B cell (primary cell): ENCODE results near the gene EPS8L3. TPM values are rescaled to one million over a fixed set of nuclear protein-coding genes. Genes with fewer than 3 reads are reported as not detected.

Source experiments
- ATAC-seq: fragments of 200-7000 bp; cut with Tn5 transposase; one replicate; pipeline ENCODE4 v1.10.0; 2021; ENCODE audit warnings: low read depth, mild to moderate bottlenecking, moderate number of reproducible peaks, moderate library complexity
- CTCF ChIA-PET: fragments of 350-600 bp; sonication (Branson Sonifier 250); formaldehyde crosslinking; loops from one replicate; lab custom pipeline; 2021; ENCODE audit warnings: antibody characterized with exemption, inconsistent platforms; lab: Charles Lee
- POLR2A ChIA-PET: fragments of 350-600 bp; sonication (Branson Sonifier 250); formaldehyde crosslinking; loops from one replicate; lab custom pipeline; 2021; ENCODE audit warnings: antibody characterized with exemption; lab: Charles Lee
- DNase-seq: peaks from one replicate; pipeline ENCODE4 v3.0.0; 2013
- H2AFZ ChIP-seq: 2 replicates; pipeline ENCODE4 v1.6.1; 2012; ENCODE audit warnings: mild to moderate bottlenecking, low read depth, low read length; ENCODE audit not compliant: insufficient read depth, poor library complexity, severe bottlenecking
- H3K27ac ChIP-seq, 2 donors: 1 replicate in 1 of 2; 2 replicates in 1 of 2; pipeline ENCODE4 v1.5.1; 2012 to 2013; ENCODE audit warnings: low read length in 2 of 2, mild to moderate bottlenecking in 2 of 2, moderate library complexity in 1 of 2
- H3K27me3 ChIP-seq, 4 experiments: fragments of 200-600 bp in 1 of 4; sonication (generic) in 1 of 4; replicated peaks in 1 of 4; 1 replicate in 2 of 4; 2 replicates in 2 of 4; pipeline versions ENCODE4 v1.6.1 to v1.7.0; 2013 to 2016; ENCODE audit warnings: low read length in 3 of 4, mild to moderate bottlenecking in 2 of 4, mixed read lengths in 1 of 4, moderate library complexity in 1 of 4; ENCODE audit not compliant: insufficient read depth in 4 of 4, control insufficient read depth in 3 of 4; ENCODE audit errors: control extremely low read depth in 1 of 4
- H3K36me3 ChIP-seq, 2 experiments: replicated peaks in 1 of 2; 1 replicate in 1 of 2; 2 replicates in 1 of 2; pipeline versions ENCODE4 v1.6.1 to v1.7.1; 2013; ENCODE audit warnings: low read length in 1 of 2; ENCODE audit not compliant: insufficient read depth in 2 of 2, control insufficient read depth in 1 of 2; ENCODE audit errors: control extremely low read depth in 1 of 2, extremely low read depth in 1 of 2
- H3K4me1 ChIP-seq, 2 donors: fragments of 200-600 bp in 1 of 2; sonication (generic) in 1 of 2; 1 replicate in 1 of 2; 2 replicates in 1 of 2; pipeline versions ENCODE4 v1.5.1 to v1.6.1; 2013 to 2017; ENCODE audit warnings: low read length in 2 of 2; ENCODE audit not compliant: control insufficient read depth in 2 of 2, insufficient read depth in 2 of 2
- H3K4me2 ChIP-seq: replicated peaks from 2 replicates; pipeline ENCODE3; 2012; ENCODE audit warnings: mild to moderate bottlenecking, low read depth, low read length; ENCODE audit not compliant: poor library complexity, severe bottlenecking
- H3K4me3 ChIP-seq, 5 experiments: fragments of 200-600 bp in 1 of 5; sonication (generic) in 1 of 5; 1 replicate in 3 of 5; 2 replicates in 2 of 5; pipeline versions ENCODE4 v1.5.1 to v1.7.0; 2011 to 2016; ENCODE audit warnings: low read length in 4 of 5, mild to moderate bottlenecking in 4 of 5, low read depth in 2 of 5, control low read depth in 1 of 5, moderate library complexity in 1 of 5; ENCODE audit not compliant: insufficient read depth in 1 of 5; ENCODE audit errors: control extremely low read depth in 1 of 5, extremely low read depth in 1 of 5
- H3K79me2 ChIP-seq: fragments of 200-600 bp; sonication (generic); one replicate; pipeline ENCODE4 v1.6.0; 2016; ENCODE audit warnings: low read length; ENCODE audit not compliant: control insufficient read depth, insufficient read depth
- H3K9ac ChIP-seq: fragments of 200-600 bp; sonication (generic); 2 replicates; pipeline ENCODE4 v1.6.1; 2017; ENCODE audit warnings: mild to moderate bottlenecking, low read length, moderate library complexity
- H3K9me3 ChIP-seq, 3 donors: one replicate each; pipeline versions ENCODE4 v1.6.1 to v1.7.1; 2013; ENCODE audit warnings: low read length in 2 of 3; ENCODE audit not compliant: control insufficient read depth in 2 of 3, insufficient read depth in 1 of 3; ENCODE audit errors: control extremely low read depth in 1 of 3
- H4K20me1 ChIP-seq: 2 replicates; pipeline ENCODE4 v1.6.0; 2012; ENCODE audit warnings: mild to moderate bottlenecking, low read length; ENCODE audit not compliant: insufficient read depth, control insufficient read depth, poor library complexity, severe bottlenecking
- H3K27ac Mint-ChIP-seq: one replicate; pipeline ENCODE4 v1.8.0; 2021; ENCODE audit warnings: mixed read lengths
- H3K27me3 Mint-ChIP-seq: one replicate; pipeline ENCODE4 v1.8.0; 2021; ENCODE audit warnings: mixed read lengths
- H3K4me1 Mint-ChIP-seq: one replicate; pipeline ENCODE4 v1.8.0; 2021; ENCODE audit warnings: mixed read lengths
- H3K4me3 Mint-ChIP-seq: one replicate; pipeline ENCODE4 v1.8.0; 2021; ENCODE audit warnings: mixed read lengths
- H3K9me3 Mint-ChIP-seq: one replicate; pipeline ENCODE4 v1.8.0; 2022; ENCODE audit warnings: mixed read lengths; ENCODE audit not compliant: insufficient read depth
- EZH2 ChIP-seq: IDR thresholded peaks from 2 replicates; pipeline ENCODE4 v1.6.1; 2012; ENCODE audit warnings: borderline replicate concordance, low read depth, mild to moderate bottlenecking, moderate library complexity, low read length; ENCODE audit not compliant: insufficient read depth, poor library complexity, severe bottlenecking
- WGBS: methylation state at CpG from one replicate; pipeline ENCODE4 v1.1.5; 2013; ENCODE audit warnings: missing lambda C conversion rate; ENCODE audit not compliant: insufficient coverage; 5-methylcytosine and 5-hydroxymethylcytosine counted together
- intact Hi-C: fragments of 100-400 bp; cut with micrococcal nuclease; formaldehyde crosslinking; loops from one replicate; pipeline ENCODE4 v1.10.0; 2022
- polyA plus RNA-seq: library from polyadenylated mRNA; depleted of rRNA; stranded (reverse); fragments of >200 nt; gene quantifications from 2 replicates; pipeline ENCODE4 v1.2.3, GENCODE V29; 2012
- total RNA-seq, 2 donors: library from RNA; stranded (reverse); fragments of 120-200 nt in 1 of 2; gene quantifications; 1 replicate in 1 of 2; 2 replicates in 1 of 2; pipeline versions ENCODE4 v1.2.3 to v1.2.4, GENCODE V29; 2013 to 2022
- TF ChIP-seq, protein P1 (sequence below): fragments of 200-600 bp; IDR thresholded peaks from one replicate; pipeline ENCODE4 v1.8.0; 2022; ENCODE audit warnings: antibody characterized with exemption, mild to moderate bottlenecking

Gene EPS8L3
- total and polyA plus RNA-seq, 2 donors (not counting 1 experiment from before 2014, with no cell fraction given) = not detected

DNA sequence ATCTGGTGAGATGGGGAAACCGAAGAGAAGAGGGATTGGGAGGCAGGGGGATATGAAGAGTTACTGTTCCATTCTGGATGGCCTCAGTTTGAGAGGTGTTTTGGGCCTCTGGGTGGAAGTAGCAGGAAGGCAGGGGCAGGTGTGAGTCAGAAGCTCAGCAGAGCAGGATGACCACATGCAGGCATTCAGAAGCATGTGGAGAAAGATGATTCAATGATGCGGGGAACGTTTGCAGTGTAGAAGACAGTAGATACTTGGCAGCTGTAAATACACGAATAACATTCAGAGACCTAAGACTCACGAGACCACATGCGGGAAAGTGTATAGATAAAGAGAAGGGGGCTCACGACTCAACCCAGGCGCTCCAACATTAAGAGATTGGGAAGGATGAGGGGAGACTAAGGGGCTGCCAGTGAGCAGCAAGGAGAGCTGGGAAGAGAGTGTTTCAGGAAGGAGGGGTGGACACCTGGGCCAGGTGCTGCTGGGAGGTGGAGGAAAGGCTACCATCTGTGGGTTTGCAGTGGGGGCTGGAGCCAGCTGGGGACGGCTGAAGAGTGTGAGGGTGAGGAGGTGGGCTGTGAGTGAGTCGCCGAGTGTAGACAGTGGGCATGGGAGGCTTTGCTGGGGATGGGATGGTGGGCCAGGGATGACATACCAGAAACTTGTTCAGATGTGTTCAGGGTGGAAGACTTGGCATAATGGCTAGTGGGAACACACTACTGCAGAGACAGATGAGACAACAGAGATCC is 5.8 kb upstream of the EPS8L3 start:
- peaks cover 0 to 5% of the 10 kb centered on the region in 2 donors for H3K4me1 ChIP-seq
- no peak overlapping the region for H3K9ac ChIP-seq
- no peak overlapping the region for H3K4me3 Mint-ChIP-seq
- CTCF ChIA-PET = interaction anchor here (1.0 to 8.2 kb wide), 6 partner anchors 8 to 224 kb away, joined by 4 to 230 read pairs (median 4); partner anchors contain the start of gene AHCYL1
- H2AFZ ChIP-seq = no peak overlapping the region
- TF ChIP-seq EZH2 = no peak
- TF ChIP-seq, protein P1, sequence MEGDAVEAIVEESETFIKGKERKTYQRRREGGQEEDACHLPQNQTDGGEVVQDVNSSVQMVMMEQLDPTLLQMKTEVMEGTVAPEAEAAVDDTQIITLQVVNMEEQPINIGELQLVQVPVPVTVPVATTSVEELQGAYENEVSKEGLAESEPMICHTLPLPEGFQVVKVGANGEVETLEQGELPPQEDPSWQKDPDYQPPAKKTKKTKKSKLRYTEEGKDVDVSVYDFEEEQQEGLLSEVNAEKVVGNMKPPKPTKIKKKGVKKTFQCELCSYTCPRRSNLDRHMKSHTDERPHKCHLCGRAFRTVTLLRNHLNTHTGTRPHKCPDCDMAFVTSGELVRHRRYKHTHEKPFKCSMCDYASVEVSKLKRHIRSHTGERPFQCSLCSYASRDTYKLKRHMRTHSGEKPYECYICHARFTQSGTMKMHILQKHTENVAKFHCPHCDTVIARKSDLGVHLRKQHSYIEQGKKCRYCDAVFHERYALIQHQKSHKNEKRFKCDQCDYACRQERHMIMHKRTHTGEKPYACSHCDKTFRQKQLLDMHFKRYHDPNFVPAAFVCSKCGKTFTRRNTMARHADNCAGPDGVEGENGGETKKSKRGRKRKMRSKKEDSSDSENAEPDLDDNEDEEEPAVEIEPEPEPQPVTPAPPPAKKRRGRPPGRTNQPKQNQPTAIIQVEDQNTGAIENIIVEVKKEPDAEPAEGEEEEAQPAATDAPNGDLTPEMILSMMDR = no peak
- 91% methylated on average over 11 of the region's 11 CpGs for WGBS
- H3K9me3 ChIP-seq = peaks cover 0 to 4% (median 0%) of the 10 kb centered on the region in 3 donors
- ATAC-seq = no peak
- no peak for DNase-seq
- H3K4me2 ChIP-seq = no peak overlapping the region
- no peaks in the 10 kb centered on the region for H3K79me2 ChIP-seq
- H3K27me3 Mint-ChIP-seq = no peaks in the 10 kb centered on the region
- POLR2A ChIA-PET = no interaction called here
- H3K9me3 Mint-ChIP-seq = no peaks in the 10 kb centered on the region
- intact Hi-C loops = no loop called here
- H4K20me1 ChIP-seq = no peaks in the 10 kb centered on the region
- H3K4me3 ChIP-seq = no peak overlapping the region
- H3K27me3 ChIP-seq = peaks cover 0 to 6% (median 0%) of the 10 kb centered on the region in 4 experiments
- no peak overlapping the region for H3K27ac Mint-ChIP-seq
- H3K36me3 ChIP-seq = no peaks in the 10 kb centered on the region
- no peak overlapping the region for H3K27ac ChIP-seq
- H3K4me1 Mint-ChIP-seq = no peaks in the 10 kb centered on the region

DNA sequence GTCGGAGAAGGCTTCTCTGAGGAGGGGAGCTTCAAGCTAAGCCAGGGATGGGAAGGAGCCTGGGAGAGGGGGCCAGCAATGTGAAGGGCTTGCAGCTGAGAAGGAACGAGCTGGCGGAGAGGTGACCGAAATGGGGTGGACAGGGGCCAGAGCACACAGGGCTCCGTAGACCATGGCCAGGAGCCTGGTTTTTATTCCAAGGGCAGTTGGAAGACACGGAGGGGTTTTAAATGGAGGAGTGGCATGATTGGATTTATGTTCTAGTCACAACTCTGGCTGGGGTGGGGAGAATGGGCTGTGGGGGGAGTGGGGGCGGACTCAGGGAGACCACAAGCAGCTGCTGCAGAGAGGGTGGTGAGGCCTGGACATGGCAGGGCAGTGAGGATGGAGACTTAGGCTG is 5.1 kb upstream of the EPS8L3 start:
- 97% methylated on average over 7 of the region's 7 CpGs for WGBS
- Histone ChIP-seq H2AFZ (no peak overlapping the region), H3K9me3 (peaks cover 0 to under 1% (median 0%) of the 10 kb centered on the region in 3 donors), H4K20me1 (no peaks in the 10 kb centered on the region), H3K9ac (no peak overlapping the region), H3K36me3 (no peaks in the 10 kb centered on the region), H3K4me3 (no peak overlapping the region), H3K27ac (no peak overlapping the region), H3K79me2 (no peaks in the 10 kb centered on the region), H3K4me2 (no peak overlapping the region), H3K27me3 (peaks cover 0 to under 1% (median 0%) of the 10 kb centered on the region in 4 experiments), H3K4me1 (peaks cover 0 to 5% of the 10 kb centered on the region in 2 donors)
- H3K9me3 Mint-ChIP-seq = no peaks in the 10 kb centered on the region
- no peak overlapping the region for H3K4me3 Mint-ChIP-seq
- DNase-seq (no peak), ATAC-seq (no peak)
- no peaks in the 10 kb centered on the region for H3K4me1 Mint-ChIP-seq
- CTCF ChIA-PET = interaction anchor here (1.0 to 1.9 kb wide), 5 partner anchors 9 to 223 kb away, joined by 3 to 9 read pairs (median 4); partner anchors contain the start of gene AHCYL1
- POLR2A ChIA-PET = no interaction called here
- no peak for TF ChIP-seq EZH2
- TF ChIP-seq, protein P1 = no peak
- H3K27me3 Mint-ChIP-seq = no peaks in the 10 kb centered on the region
- no peak overlapping the region for H3K27ac Mint-ChIP-seq
- intact Hi-C loops = no loop called here
